ENCODE results near the gene PTK7. TPM values are rescaled to one million over a fixed set of nuclear protein-coding genes. Genes with fewer than 3 reads are reported as not detected.

Gene PTK7
- total RNA-seq, 1 experiment from 2014 or later, result 105 TPM

DNA sequence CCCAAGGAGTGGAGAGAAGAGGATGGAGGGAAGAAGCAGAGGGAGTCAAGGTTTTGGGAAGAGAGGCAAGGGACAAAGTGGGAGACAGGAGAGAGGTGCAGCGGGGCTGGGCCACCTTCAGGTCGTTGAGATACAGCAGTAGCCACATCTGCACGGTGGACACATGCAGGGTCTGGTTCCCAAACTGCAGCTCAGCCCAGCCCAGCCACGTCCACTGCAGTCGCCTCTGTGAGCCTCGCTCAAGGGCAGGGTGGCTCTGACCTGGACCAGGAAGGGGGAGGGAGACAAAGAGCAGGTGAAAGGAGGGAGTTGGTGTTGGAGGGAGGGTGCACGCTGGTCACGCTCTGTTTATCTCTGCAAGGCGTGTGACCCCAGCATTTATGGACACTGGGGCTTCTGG lies 37.4 kb upstream of the PTK7 start:
- H3K27ac ChIP-seq (ENCODE audit: low read depth, low read length), result no peak overlapping the region
- CTCF ChIA-PET, result no interaction called here
- ATAC-seq, result no peak
- no peak overlapping the region for H3K4me3 ChIP-seq (replicated peaks in 1 of 2; ENCODE audit: low read depth in 1 of 2, low read length in 2 of 2)
- no TSS peak for BruUV-seq (replicated peaks)
- H3K9ac ChIP-seq (ENCODE audit: low read length), result no peak overlapping the region
- no peak overlapping the region for H2AFZ ChIP-seq (ENCODE audit: low read depth, low read length, poor library complexity, severe bottlenecking)
- RAD21 ChIA-PET (ENCODE audit: low non-redundant PET in 1 of 2, low total read pairs in 2 of 2, uncharacterized antibody in 2 of 2, unreplicated experiment in 2 of 2), result no interaction called here
- H3K27me3 ChIP-seq (ENCODE audit: insufficient read depth, low read length), result no peaks in the 10 kb centered on the region
- intact Hi-C loops (cut with micrococcal nuclease), result no loop called here
- H3K79me2 ChIP-seq (ENCODE audit: insufficient read depth, low read length), result no peaks in the 10 kb centered on the region
- no peaks in the 10 kb centered on the region for H3K9me3 ChIP-seq (ENCODE audit: control insufficient read depth in 1 of 2, insufficient read depth in 1 of 2, low read depth in 1 of 2, low read length in 2 of 2)
- no peaks in the 10 kb centered on the region for H4K20me1 ChIP-seq (ENCODE audit: insufficient read depth)
- H3K4me2 ChIP-seq (ENCODE audit: low read length), result no peak overlapping the region
- TF ChIP-seq YY1 (IDR thresholded peaks at IDR 0.05; ENCODE audit: extremely low read depth, insufficient replicate concordance, low read depth, low read length) (no peak), SRF (IDR thresholded peaks at IDR 0.05; ENCODE audit: low read depth) (no peak), JUND (IDR thresholded peaks at IDR 0.05) (no peak), SP1 (IDR thresholded peaks at IDR 0.05; ENCODE audit: low read depth) (no peak), RAD21 (IDR thresholded peaks at IDR 0.05; ENCODE audit: low read depth) (no peak), SIN3A (IDR thresholded peaks at IDR 0.05; ENCODE audit: low read depth) (no peak), ELF1 (IDR thresholded peaks at IDR 0.05; ENCODE audit: borderline replicate concordance, low read depth) (no peak)
- TF ChIP-seq, protein P1, sequence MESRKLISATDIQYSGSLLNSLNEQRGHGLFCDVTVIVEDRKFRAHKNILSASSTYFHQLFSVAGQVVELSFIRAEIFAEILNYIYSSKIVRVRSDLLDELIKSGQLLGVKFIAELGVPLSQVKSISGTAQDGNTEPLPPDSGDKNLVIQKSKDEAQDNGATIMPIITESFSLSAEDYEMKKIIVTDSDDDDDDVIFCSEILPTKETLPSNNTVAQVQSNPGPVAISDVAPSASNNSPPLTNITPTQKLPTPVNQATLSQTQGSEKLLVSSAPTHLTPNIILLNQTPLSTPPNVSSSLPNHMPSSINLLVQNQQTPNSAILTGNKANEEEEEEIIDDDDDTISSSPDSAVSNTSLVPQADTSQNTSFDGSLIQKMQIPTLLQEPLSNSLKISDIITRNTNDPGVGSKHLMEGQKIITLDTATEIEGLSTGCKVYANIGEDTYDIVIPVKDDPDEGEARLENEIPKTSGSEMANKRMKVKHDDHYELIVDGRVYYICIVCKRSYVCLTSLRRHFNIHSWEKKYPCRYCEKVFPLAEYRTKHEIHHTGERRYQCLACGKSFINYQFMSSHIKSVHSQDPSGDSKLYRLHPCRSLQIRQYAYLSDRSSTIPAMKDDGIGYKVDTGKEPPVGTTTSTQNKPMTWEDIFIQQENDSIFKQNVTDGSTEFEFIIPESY (IDR thresholded peaks at IDR 0.05; ENCODE audit: extremely low read depth, insufficient replicate concordance, low read length), result no peak
- H3K36me3 ChIP-seq (ENCODE audit: control insufficient read depth in 1 of 2, insufficient read depth in 2 of 2, low read length in 2 of 2), result peaks cover 7 to 13% of the 10 kb centered on the region in 2 experiments; a peak in 3 of 4 replicates
- H3K9me2 ChIP-seq (ENCODE audit: insufficient read depth), result no peaks in the 10 kb centered on the region
- POLR2A ChIA-PET, result no interaction called here
- DNase-seq (ENCODE audit: low read depth, low spot score), result no peak
- no peaks in the 10 kb centered on the region for H3K4me1 ChIP-seq (ENCODE audit: control insufficient read depth in 1 of 2, insufficient read depth in 2 of 2, low read length in 2 of 2)
